MV-4-11 (cell line): ENCODE data around the gene MCTP2.

Experiments
- DNase-seq: peaks from one replicate; lab custom pipeline; 2025; lab: John Stamatoyannopoulos, UW

MCTP2 gene

DNA sequence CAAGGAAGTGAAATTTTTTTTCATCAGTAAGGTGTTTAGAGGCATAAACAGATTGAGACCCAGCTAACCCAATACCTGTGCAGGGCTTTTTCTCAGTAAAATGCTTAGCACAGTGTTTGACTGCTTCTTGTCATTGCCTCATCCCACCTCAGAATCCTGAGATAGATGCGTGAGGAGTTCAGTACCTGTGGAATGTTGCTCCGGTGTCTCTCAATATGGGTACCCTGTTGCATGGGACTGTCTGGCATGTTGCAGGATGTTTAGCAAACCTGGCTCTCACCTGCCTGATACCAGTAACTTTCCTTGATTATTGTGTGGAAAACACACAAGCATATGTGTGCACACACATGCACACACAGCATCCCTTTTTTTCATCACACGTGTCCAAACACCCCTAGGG, 128.4 kb downstream of the MCTP2 start:
- no peak for DNase-seq

DNA sequence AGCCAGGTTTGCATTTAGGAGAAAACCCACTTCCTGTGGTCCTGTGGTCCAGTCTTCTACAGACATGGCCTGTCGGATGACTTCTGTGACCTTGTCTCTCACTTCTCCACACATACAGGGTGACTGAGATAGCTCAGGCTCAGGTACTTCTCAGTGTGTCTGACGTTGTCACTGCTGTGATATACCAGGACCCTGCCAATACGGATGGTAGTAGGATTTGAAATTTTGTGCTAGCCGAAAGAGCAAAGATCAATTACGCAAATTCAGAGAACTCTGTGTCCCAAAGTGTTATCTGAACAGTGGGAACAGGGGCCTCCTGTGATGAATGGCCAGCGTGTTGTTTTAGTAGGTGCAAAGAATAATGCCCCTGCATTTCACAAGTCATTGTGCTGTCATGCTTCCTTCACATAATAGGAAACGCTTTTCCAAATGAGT, 128.9 kb downstream of the MCTP2 start:
- no peak for DNase-seq

DNA sequence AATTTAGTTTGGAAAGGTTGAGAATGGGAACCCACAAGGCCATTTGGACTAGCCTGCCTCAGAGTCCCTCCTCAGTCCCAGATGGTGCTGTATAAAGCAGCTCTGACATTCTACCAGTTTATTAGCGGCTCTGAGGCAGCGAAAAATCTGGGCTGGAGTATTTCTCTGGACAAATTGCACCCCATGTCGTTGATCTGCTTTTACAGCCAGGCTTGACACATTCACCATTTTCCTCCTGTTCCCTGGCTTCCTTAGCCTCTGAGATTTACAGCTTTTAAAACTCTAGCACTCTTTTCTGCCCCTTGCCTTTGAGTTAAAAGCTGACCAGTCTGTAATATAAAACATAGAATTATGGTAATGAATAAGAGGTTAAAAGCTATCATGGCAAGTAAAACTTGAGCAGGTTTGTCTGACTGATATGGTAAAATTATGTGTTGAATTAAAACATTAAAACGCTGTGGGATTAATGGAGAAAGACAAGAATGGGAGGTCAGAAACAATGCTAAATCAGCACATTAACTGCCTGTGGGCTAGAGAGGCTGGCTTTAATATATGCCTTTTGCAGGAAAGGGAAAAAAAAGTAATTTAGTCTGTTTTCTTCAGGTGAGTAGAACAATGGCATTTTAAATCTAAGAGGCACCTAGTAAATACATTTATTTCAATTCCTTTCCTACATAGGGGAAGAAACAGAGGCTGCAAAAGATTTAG, 131.2 kb downstream of the MCTP2 start:
- no peak for DNase-seq

- no peak for DNase-seq
These were observed 132.0 kb downstream of the MCTP2 start for GRCh38 chr15:94363382-94363781.

- DNase-seq, result no peak
These were observed 135.4 kb downstream of the MCTP2 start for GRCh38 chr15:94366781-94367180.

DNA sequence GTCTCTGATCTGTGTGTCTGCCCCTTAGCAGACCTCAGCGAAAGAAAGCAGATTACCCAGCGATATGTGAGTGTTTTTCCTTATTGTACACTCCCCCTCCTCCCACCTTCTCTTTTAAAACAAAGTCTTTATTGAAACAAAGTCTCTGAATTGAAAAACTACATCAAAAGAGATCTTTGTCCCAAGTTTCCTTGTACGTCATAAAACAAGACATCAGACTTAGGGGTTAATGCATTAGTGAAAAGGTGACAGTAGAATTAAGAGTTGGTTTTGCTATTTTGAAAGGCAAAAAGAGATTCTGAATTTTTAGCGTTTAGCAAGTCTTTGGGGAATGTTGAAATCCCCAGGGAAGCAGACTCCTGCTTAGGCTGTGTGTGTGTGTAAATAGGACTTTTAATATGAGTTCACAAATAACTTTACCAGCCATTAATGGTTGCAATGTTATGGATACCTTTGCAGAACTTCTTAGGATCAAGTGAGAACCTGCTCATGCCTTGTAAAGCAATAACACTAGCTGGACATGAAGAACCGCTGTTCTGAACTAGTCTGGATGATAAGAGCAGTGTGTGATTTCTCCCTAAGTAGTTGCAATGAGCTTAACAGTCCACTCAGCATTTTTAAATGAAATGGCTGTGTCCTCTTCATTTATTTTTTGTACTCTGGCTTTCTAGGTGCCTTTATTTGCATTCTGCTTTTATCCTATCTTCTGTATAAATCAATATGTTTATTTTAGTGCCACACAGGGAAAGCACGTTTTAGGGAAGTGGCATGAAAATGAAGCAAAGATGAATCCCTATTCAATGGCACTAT, 136.6 kb downstream of the MCTP2 start:
- no peak for DNase-seq

- DNase-seq, result no peak
These were observed 139.0 kb downstream of the MCTP2 start for GRCh38 chr15:94370206-94370935.

DNA sequence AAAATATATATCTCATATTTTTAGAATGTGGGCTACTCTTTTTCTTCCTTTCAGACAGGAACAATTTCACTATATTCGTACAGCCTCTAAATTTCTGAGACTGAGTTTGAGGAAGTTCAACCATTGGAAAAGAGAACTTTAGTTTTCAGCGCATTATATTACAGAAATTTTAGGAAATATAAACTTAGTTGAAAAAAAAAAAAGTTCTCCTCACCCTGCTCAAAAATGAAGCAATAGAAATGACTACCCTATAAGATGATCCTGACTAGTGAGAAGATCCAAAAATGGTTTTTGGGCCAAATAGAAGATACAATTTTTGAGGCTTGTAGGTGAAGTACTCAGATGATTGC, 139.6 kb downstream of the MCTP2 start:
- peak; percentile 21 for DNase-seq

DNA sequence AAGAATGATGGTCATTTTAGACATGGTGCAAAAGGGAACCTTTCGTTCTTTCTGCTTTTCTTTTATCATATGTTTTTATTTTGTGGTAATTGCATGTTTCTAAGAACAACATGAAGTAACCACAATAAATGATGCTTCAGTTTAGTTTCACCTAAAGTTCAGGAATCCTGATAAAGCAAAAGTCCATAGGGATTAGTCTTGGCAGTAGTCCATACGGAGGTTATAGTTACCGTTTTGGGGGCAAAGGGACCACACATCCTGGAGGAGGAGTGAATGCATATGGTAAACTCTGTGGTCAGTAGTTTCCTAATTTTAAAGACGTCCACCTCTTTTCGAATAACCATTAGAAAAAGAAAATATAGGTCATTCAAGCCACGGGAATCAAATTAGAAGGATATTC, 141.5 kb downstream of the MCTP2 start:
- DNase-seq, result no peak

- DNase-seq, result no peak
These were observed 144.6 kb downstream of the MCTP2 start for GRCh38 chr15:94375997-94376396.

DNA sequence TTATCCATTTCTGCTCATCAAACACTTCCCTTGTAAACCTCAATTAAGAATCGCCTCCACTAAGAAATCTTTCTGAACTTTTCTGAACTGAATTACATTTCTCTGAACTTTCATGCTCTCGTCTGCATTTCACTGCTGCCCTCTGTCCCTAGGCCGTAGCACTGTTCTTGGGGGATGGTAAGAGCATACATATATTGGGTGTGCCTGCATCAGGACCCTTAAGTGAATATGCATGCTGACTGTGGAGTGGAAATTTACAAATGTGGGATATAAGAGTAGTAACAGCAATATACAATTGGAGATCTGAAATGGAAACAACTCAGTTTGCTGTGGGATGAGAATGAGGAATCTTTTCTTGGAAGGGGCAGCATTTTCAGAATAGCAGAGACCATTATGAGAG, 148.6 kb downstream of the MCTP2 start:
- DNase-seq, result no peak

DNA sequence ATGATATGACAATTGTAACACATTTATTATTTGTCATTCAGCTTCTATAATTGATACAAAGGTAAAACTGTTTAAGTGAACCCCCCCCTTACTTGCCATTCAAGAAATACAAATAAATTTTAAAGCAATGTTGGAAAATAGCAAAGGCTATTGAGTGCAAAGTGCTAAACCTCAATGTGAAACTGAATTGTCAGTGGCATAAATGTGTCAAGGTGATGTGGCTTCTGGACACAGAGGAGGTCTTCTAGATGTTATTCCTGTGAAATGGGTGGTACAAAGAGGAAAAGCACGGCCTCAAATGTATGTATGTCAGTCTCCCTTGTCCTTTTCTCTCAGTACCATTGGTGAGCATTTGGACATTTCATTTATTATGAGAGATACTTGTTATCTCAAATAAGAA, 149.4 kb downstream of the MCTP2 start:
- no peak for DNase-seq

DNA sequence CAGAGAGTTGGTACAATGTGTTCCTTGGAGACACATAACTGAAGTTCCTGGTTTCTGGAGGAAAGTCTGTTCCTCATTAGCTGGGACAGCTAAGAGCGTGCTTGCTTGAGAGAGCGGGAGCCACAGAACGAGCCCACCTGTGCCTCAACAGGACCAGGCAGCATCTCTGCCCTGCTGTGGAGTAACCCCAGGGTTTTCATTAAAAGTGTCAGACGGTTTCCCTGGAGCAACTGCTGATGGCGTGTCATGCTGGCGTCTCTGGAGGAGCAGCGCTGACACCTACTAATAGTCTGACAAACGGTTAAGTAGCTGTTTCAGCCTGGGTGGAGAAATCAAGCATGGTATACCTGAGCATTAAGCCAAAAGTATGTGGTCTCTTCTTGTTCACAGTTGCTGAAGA, 150.0 kb downstream of the MCTP2 start:
- DNase-seq, result no peak

GRCh38 chr15:94383041-94383440, 151.7 kb downstream of the MCTP2 start:
- DNase-seq, result peak; percentile 66

GRCh38 chr15:94383706-94384105, 152.3 kb downstream of the MCTP2 start:
- DNase-seq, result no peak

GRCh38 chr15:94385441-94385840, 154.1 kb downstream of the MCTP2 start:
- DNase-seq, result no peak

DNA sequence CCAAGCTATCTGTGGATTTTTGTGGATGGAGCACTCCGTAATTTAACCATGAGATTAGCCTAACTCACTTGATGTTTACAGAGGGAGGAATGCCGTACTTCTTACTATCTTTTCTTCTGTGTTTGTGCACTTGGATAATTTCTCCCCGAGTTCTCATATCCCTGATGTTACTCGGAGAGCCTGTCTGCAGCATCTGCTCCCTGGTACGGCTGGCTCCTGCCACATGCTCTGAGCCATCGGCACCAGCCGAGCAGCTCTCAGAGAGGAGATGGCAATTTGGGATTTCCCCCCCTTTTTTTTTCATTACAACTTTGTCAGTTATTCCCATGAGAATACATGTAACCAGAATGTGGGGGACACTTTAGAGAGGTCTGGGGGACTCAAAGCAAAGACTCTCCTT, 155.0 kb downstream of the MCTP2 start:
- DNase-seq, result no peak

GRCh38 chr15:94387442-94387841, 156.1 kb downstream of the MCTP2 start:
- no peak for DNase-seq

GRCh38 chr15:94387849-94388441, 156.6 kb downstream of the MCTP2 start:
- DNase-seq, result peak; percentile 63

DNA sequence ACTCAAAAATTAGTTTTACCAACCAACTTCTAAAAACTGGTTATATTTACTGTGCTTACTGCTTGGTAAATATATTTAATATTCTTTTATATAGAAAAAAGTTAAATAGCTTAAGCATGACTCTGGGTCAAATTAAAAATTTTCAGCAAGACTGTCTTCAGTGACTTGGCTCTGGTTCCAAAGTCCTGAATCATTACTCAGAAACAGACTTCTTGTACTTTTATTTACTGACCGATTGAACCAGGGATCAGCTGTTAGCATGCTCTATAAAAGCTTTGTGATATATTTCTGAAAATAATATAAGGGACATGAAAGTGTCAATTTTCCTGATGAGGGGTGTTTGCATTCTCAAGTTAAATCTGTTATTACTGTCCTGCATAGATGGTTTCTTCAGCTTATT, 164.3 kb downstream of the MCTP2 start:
- no peak for DNase-seq

GRCh38 chr15:94397337-94397736, 166.0 kb downstream of the MCTP2 start:
- DNase-seq, result no peak

- DNase-seq, result no peak
These were observed 166.6 kb downstream of the MCTP2 start for GRCh38 chr15:94398001-94398400.
